PC-9 (cell line): ENCODE data around the gene MAPT. TPM values are rescaled to one million over a fixed set of nuclear protein-coding genes. Genes with fewer than 3 reads are reported as not detected.

Experiments
- BruUV-seq: library from RNA; stranded (reverse); fragments of 400-500 nt; replicated peaks from 2 replicates; lab custom pipeline; 2021; lab: Mats Ljungman, UMichigan
- CTCF ChIA-PET: fragments of 300-600 bp; sonication (Branson Sonifier 250); formaldehyde crosslinking; loops from one replicate; lab custom pipeline; 2022; ENCODE audit warnings: antibody characterized with exemption; lab: Charles Lee
- POLR2A ChIA-PET: fragments of 300-600 bp; sonication (Branson Sonifier 250); formaldehyde crosslinking; loops from one replicate; lab custom pipeline; 2022; ENCODE audit warnings: antibody characterized with exemption; ENCODE audit not compliant: unreplicated experiment; lab: Charles Lee
- DNase-seq, 2 experiments: peaks; one replicate each; pipeline versions ENCODE4 v3.0.0 to v3.0.0-alpha.2; 2015 to 2022; ENCODE audit warnings: mixed read lengths in 1 of 2
- H2AFZ ChIP-seq: fragments of 200-600 bp; sonication (generic); 2 replicates; pipeline ENCODE4 v1.8.1; 2017; ENCODE audit warnings: antibody characterized with exemption
- H3F3A ChIP-seq: fragments of 200-600 bp; sonication (generic); 2 replicates; pipeline ENCODE4 v1.8.1; 2017; ENCODE audit warnings: antibody characterized with exemption, mild to moderate bottlenecking, low read depth; ENCODE audit not compliant: insufficient read depth
- H3K27ac ChIP-seq: fragments of 200-600 bp; sonication (generic); 2 replicates; pipeline ENCODE4 v1.6.1; 2016; ENCODE audit warnings: mixed run types
- H3K27me3 ChIP-seq: fragments of 200-600 bp; sonication (generic); 2 replicates; pipeline ENCODE4 v1.6.1; 2016; ENCODE audit warnings: low read depth, mixed run types; ENCODE audit not compliant: insufficient read depth
- H3K36me3 ChIP-seq: fragments of 200-600 bp; sonication (generic); 2 replicates; pipeline ENCODE4 v1.6.1; 2016; ENCODE audit warnings: low read depth, mixed run types
- H3K4me1 ChIP-seq: fragments of 200-600 bp; sonication (generic); replicated peaks from 2 replicates; pipeline ENCODE4 v1.6.1; 2016; ENCODE audit warnings: mixed run types; ENCODE audit not compliant: insufficient read depth
- H3K4me2 ChIP-seq: fragments of 200-600 bp; sonication (generic); 2 replicates; pipeline ENCODE4 v1.6.1; 2017; ENCODE audit warnings: mixed run types
- H3K4me3 ChIP-seq: fragments of 200-600 bp; sonication (generic); 2 replicates; pipeline ENCODE4 v1.6.1; 2016; ENCODE audit warnings: mixed run types
- H3K79me2 ChIP-seq: fragments of 200-600 bp; sonication (generic); 2 replicates; pipeline ENCODE4 v1.6.1; 2017; ENCODE audit warnings: low read depth, mixed run types
- H3K9me2 ChIP-seq: fragments of 200-600 bp; sonication (generic); 2 replicates; pipeline ENCODE4 v1.8.1; 2017; ENCODE audit warnings: mild to moderate bottlenecking; ENCODE audit not compliant: insufficient read depth
- H3K9me3 ChIP-seq: fragments of 200-600 bp; sonication (generic); 2 replicates; pipeline ENCODE4 v1.8.1; 2016; ENCODE audit warnings: low read depth; ENCODE audit not compliant: insufficient read depth
- H4K20me1 ChIP-seq: fragments of 200-600 bp; sonication (generic); 2 replicates; pipeline ENCODE4 v1.8.1; 2017; ENCODE audit not compliant: insufficient read depth
- EZH2 ChIP-seq: fragments of 200-600 bp; sonication (generic); IDR thresholded peaks from 2 replicates; pipeline ENCODE4 v1.8.0; 2017; ENCODE audit warnings: antibody characterized with exemption, low read depth
- intact Hi-C: fragments of 100-400 bp; cut with micrococcal nuclease; formaldehyde crosslinking; loops from one replicate; pipeline ENCODE4 v1.10.0; 2022; ENCODE audit not compliant: unreplicated experiment
- total RNA-seq: library from RNA; stranded (reverse); gene quantifications from 2 replicates; pipeline ENCODE4 v1.2.3, GENCODE V29; 2021
- TF ChIP-seq, protein P1 (sequence below): fragments of 200-600 bp; sonication (generic); conservative IDR thresholded peaks from 2 replicates; pipeline ENCODE4 v1.6.1; 2017; ENCODE audit warnings: mixed run types, antibody characterized with exemption, mild to moderate bottlenecking, moderate library complexity

The MAPT gene
- total RNA-seq, 1 experiment from 2014 or later = 0.85 TPM

DNA sequence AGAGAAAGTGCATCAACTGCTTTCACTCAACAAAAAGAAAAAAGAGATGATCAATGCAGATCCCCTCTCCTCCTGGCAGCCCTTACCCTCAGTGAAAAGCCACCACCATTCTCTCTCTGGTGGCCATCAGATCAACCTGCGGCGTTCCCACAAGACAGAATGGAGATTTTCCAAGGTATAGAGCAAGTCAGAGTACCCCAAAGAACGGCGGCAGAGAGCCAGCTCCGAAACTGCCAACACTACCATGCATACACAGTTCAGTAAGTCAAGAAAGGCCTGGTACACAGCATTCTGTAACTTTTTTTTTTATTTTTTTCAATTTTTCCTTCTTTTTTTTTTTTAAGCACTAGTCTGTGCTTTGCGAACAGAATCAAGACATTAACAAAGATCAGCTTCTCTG, 135.3 kb downstream of the MAPT start:
- Histone ChIP-seq H3K4me2 (no peak overlapping the region), H3K9me2 (no peaks in the 10 kb centered on the region), H3K4me1 (no peaks in the 10 kb centered on the region), H3F3A (peaks cover 12% of the 10 kb centered on the region; the same call in 1 of the 2 replicates), H3K4me3 (no peak overlapping the region), H3K27ac (no peak overlapping the region), H3K36me3 (peaks cover 20% of the 10 kb centered on the region; the same call in 1 of the 2 replicates), H2AFZ (no peak overlapping the region), H3K9me3 (no peaks in the 10 kb centered on the region), H3K27me3 (no peaks in the 10 kb centered on the region), H3K79me2 (no peaks in the 10 kb centered on the region), H4K20me1 (peaks cover 20% of the 10 kb centered on the region)
- peak in 1 of 2 experiments; percentile 24 for DNase-seq
- TF ChIP-seq, protein P1, sequence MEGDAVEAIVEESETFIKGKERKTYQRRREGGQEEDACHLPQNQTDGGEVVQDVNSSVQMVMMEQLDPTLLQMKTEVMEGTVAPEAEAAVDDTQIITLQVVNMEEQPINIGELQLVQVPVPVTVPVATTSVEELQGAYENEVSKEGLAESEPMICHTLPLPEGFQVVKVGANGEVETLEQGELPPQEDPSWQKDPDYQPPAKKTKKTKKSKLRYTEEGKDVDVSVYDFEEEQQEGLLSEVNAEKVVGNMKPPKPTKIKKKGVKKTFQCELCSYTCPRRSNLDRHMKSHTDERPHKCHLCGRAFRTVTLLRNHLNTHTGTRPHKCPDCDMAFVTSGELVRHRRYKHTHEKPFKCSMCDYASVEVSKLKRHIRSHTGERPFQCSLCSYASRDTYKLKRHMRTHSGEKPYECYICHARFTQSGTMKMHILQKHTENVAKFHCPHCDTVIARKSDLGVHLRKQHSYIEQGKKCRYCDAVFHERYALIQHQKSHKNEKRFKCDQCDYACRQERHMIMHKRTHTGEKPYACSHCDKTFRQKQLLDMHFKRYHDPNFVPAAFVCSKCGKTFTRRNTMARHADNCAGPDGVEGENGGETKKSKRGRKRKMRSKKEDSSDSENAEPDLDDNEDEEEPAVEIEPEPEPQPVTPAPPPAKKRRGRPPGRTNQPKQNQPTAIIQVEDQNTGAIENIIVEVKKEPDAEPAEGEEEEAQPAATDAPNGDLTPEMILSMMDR = no peak
- no peak for TF ChIP-seq EZH2
- POLR2A ChIA-PET = no interaction called here
- no TSS peak for BruUV-seq
- intact Hi-C loops = no loop called here
- CTCF ChIA-PET = interaction anchor here (0.7 kb wide), 1 partner anchor 183 kb away, joined by 7 read pairs; no protein-coding TSS in a partner anchor

DNA sequence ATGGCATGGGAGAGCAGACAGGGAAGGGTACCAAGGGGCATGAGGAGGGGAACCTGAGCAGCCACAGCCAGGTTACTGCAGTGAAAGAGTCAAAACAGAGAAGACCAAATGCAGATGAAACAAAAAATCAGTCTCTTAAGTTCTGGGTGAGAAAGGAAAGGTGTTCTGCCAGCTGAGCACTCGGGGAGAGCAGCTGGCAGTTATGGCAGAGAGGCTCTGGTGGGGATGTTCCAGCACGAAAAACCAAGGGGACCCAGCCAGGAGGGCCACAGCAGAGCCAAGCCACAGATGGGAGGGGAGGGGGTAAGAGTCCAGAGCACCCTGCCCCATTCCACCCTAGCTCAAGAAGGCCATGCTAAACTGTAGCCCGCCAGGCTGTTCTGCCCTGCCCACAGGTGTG, 136.4 kb downstream of the MAPT start:
- no peak overlapping the region for H3K4me2 ChIP-seq
- no peak overlapping the region for H3K27ac ChIP-seq
- no peak overlapping the region for H2AFZ ChIP-seq
- peaks cover 22% of the 10 kb centered on the region for H4K20me1 ChIP-seq
- DNase-seq = peak in 1 of 2 experiments; percentile 29
- H3K79me2 ChIP-seq = no peaks in the 10 kb centered on the region
- H3F3A ChIP-seq = peaks cover 13% of the 10 kb centered on the region; the same call in 1 of the 2 replicates
- intact Hi-C loops = no loop called here
- TF ChIP-seq, protein P1 = no peak
- TF ChIP-seq EZH2 = no peak
- H3K36me3 ChIP-seq = peaks cover 28% of the 10 kb centered on the region; the same call in 1 of the 2 replicates
- H3K9me2 ChIP-seq = no peaks in the 10 kb centered on the region
- CTCF ChIA-PET = no interaction called here
- TSS peak; percentile 5 for BruUV-seq
- H3K4me3 ChIP-seq = no peak overlapping the region
- POLR2A ChIA-PET = interaction anchor here (0.6 kb wide), 1 partner anchor 26 kb away, joined by 4 read pairs; no protein-coding TSS in a partner anchor
- H3K9me3 ChIP-seq = no peaks in the 10 kb centered on the region
- no peaks in the 10 kb centered on the region for H3K4me1 ChIP-seq
- no peaks in the 10 kb centered on the region for H3K27me3 ChIP-seq

DNA sequence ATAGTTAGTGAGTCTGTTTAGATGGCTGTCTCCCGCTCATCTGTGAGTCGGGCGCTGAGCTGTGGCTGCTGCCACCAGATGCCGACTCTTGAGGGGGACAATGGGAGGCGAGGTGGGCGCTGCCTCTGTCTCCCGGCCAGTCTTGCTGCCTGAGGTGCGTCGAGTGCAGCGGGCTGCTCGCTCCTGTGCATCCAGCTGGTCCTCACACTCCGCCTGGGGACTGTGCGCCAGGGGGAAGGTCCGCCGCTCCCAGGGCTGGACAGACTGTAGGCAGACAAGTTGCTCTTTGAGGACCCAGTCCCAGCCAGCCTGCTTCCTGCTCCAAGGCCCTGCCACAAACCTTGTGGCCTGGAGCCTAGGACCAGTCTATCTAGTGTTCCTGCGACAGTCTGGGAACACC, 137.1 kb downstream of the MAPT start:
- no peaks in the 10 kb centered on the region for H3K9me2 ChIP-seq
- H3K27ac ChIP-seq = no peak overlapping the region
- H3K4me1 ChIP-seq = no peaks in the 10 kb centered on the region
- intact Hi-C loops = no loop called here
- TF ChIP-seq, protein P1 = no peak
- no peak for TF ChIP-seq EZH2
- H3K9me3 ChIP-seq = no peaks in the 10 kb centered on the region
- H3K36me3 ChIP-seq = peaks cover 35% of the 10 kb centered on the region
- H3K79me2 ChIP-seq = no peaks in the 10 kb centered on the region
- ChIA-PET POLR2A (no interaction called here), CTCF (no interaction called here)
- no TSS peak for BruUV-seq
- no peak for DNase-seq
- no peak overlapping the region for H3K4me3 ChIP-seq
- H4K20me1 ChIP-seq = peaks cover 22% of the 10 kb centered on the region
- H3K4me2 ChIP-seq = no peak overlapping the region
- no peak overlapping the region for H2AFZ ChIP-seq
- H3F3A ChIP-seq = peaks cover 18% of the 10 kb centered on the region; the same call in 1 of the 2 replicates
- no peaks in the 10 kb centered on the region for H3K27me3 ChIP-seq
